KG1 (cell line): Measurements from ENCODE around the gene ADAMTSL5.

Experiments
- DNase-seq: peaks from one replicate; lab custom pipeline; 2025; lab: John Stamatoyannopoulos, UW

The ADAMTSL5 gene

GRCh38 chr19:1495799-1496713 is 16.8 kb downstream of the ADAMTSL5 start:
- no peak for DNase-seq

GRCh38 chr19:1495051-1495798 is 17.6 kb downstream of the ADAMTSL5 start:
- no peak for DNase-seq

GRCh38 chr19:1494115-1494815 is 18.6 kb downstream of the ADAMTSL5 start:
- no peak for DNase-seq

GRCh38 chr19:1492474-1493006 is 20.3 kb downstream of the ADAMTSL5 start:
- no peak for DNase-seq

GRCh38 chr19:1491849-1492170 is 21.0 kb downstream of the ADAMTSL5 start:
- DNase-seq, result no peak

GRCh38 chr19:1491114-1491848 is 21.5 kb downstream of the ADAMTSL5 start, which contains the start of gene REEP6:
TSS of gene REEP6 (plus strand) at chr19:1491181. CDS start at chr19:1491270, 89 bp downstream.
- no peak for DNase-seq

GRCh38 chr19:1490311-1491113 is 22.3 kb downstream of the ADAMTSL5 start, which contains the start of gene PCSK4:
TSS of gene PCSK4 (minus strand) at chr19:1490350. CDS start at chr19:1490346, 4 bp downstream.
- peak; percentile 96 for DNase-seq

- DNase-seq, result no peak
These were observed 23.1 kb downstream of the ADAMTSL5 start for GRCh38 chr19:1489463-1490310.

GRCh38 chr19:1488282-1488601 is 24.6 kb downstream of the ADAMTSL5 start:
- no peak for DNase-seq

- DNase-seq, result no peak
These were observed 25.1 kb downstream of the ADAMTSL5 start for GRCh38 chr19:1487576-1488281.

GRCh38 chr19:1486720-1487575 is 25.9 kb downstream of the ADAMTSL5 start:
- DNase-seq, result no peak

- DNase-seq, result no peak
These were observed 28.8 kb downstream of the ADAMTSL5 start for GRCh38 chr19:1483979-1484428.

- no peak for DNase-seq
These were observed 29.5 kb downstream of the ADAMTSL5 start for GRCh38 chr19:1483131-1483978.

GRCh38 chr19:1482361-1483130 is 30.3 kb downstream of the ADAMTSL5 start:
- no peak for DNase-seq

GRCh38 chr19:1481893-1482360 is 30.9 kb downstream of the ADAMTSL5 start:
- DNase-seq, result no peak

- no peak for DNase-seq
These were observed 31.5 kb downstream of the ADAMTSL5 start for GRCh38 chr19:1481224-1481892.
